Fibroblast of lung (primary cell): ENCODE data around the gene SIK3. TPM values are rescaled to one million over a fixed set of nuclear protein-coding genes. Genes with fewer than 3 reads are reported as not detected.

Experiments used
- DNase-seq, 2 donors: peaks; one replicate each; pipeline versions ENCODE4 v3.0.0 to v3.0.0-alpha.2; 2010; ENCODE audit warnings: low read depth in 2 of 2
- H2AFZ ChIP-seq: 2 replicates; pipeline ENCODE4 v1.5.1; 2012; ENCODE audit warnings: low read length, control low read depth, inconsistent platforms
- H3K27ac ChIP-seq: 2 replicates; pipeline ENCODE4 v1.5.1; 2011; ENCODE audit warnings: low read length, control low read depth; ENCODE audit not compliant: insufficient read depth
- H3K27me3 ChIP-seq: 2 replicates; pipeline ENCODE4 v1.5.1; 2011; ENCODE audit warnings: mild to moderate bottlenecking, low read length; ENCODE audit not compliant: control insufficient read depth, insufficient read depth
- H3K36me3 ChIP-seq: 2 replicates; pipeline ENCODE4 v1.5.1; 2011; ENCODE audit warnings: low read length; ENCODE audit not compliant: control insufficient read depth, insufficient read depth
- H3K4me1 ChIP-seq: 2 replicates; pipeline ENCODE4 v1.5.1; 2011; ENCODE audit warnings: low read length; ENCODE audit not compliant: control insufficient read depth, insufficient read depth; ENCODE audit errors: extremely low read depth
- H3K4me2 ChIP-seq: 2 replicates; pipeline ENCODE4 v1.5.1; 2011; ENCODE audit warnings: low read length, control low read depth; ENCODE audit not compliant: insufficient read depth; ENCODE audit errors: extremely low read depth
- H3K4me3 ChIP-seq, 4 experiments: fragments of 200-600 bp in 1 of 4; sonication (generic) in 1 of 4; replicated peaks in 1 of 4; 2 replicates each; pipeline ENCODE4 v1.5.1; 2011 to 2016; ENCODE audit warnings: low read length in 4 of 4, low read depth in 3 of 4, mild to moderate bottlenecking in 3 of 4, control low read depth in 2 of 4, inconsistent platforms in 1 of 4, mixed read lengths in 1 of 4; ENCODE audit not compliant: insufficient read depth in 1 of 4; ENCODE audit errors: control extremely low read depth in 1 of 4
- H3K79me2 ChIP-seq: 2 replicates; pipeline ENCODE4 v1.5.1; 2012; ENCODE audit warnings: mild to moderate bottlenecking, low read length, inconsistent platforms; ENCODE audit not compliant: control insufficient read depth, insufficient read depth
- H3K9ac ChIP-seq: 2 replicates; pipeline ENCODE4 v1.5.1; 2011; ENCODE audit warnings: mild to moderate bottlenecking, low read length, control low read depth; ENCODE audit not compliant: insufficient read depth
- H3K9me3 ChIP-seq: 2 replicates; pipeline ENCODE4 v1.5.1; 2012; ENCODE audit warnings: low read depth, low read length; ENCODE audit not compliant: control insufficient read depth, insufficient read depth
- H4K20me1 ChIP-seq: 2 replicates; pipeline ENCODE4 v1.5.1; 2011; ENCODE audit warnings: low read length; ENCODE audit not compliant: control insufficient read depth, insufficient read depth; ENCODE audit errors: extremely low read depth
- CTCF ChIP-seq, 2 donors: IDR thresholded peaks in 1 of 2; conservative IDR thresholded peaks in 1 of 2; 1 replicate in 1 of 2; 2 replicates in 1 of 2; pipeline ENCODE4 v1.5.1; 2011 to 2012; ENCODE audit warnings: low read length in 2 of 2, control low read depth in 1 of 2, inconsistent platforms in 1 of 2, low read depth in 1 of 2, mild to moderate bottlenecking in 1 of 2
- EZH2 ChIP-seq: IDR thresholded peaks from 2 replicates; pipeline ENCODE4 v1.5.1; 2012; ENCODE audit warnings: low read length, control low read depth, mild to moderate bottlenecking; ENCODE audit errors: missing control alignments
- polyA plus RNA-seq, 2 donors: library from polyadenylated mRNA; depleted of rRNA in 1 of 2; stranded (reverse) in 1 of 2; unstranded in 1 of 2; fragments of >200 nt; gene quantifications; 2 replicates each; pipeline ENCODE4 v1.2.1, GENCODE V29; 2011 to 2012; ENCODE audit warnings: missing spikeins in 1 of 2
- total RNA-seq: library from RNA; depleted of rRNA; stranded (reverse); fragments of >200 nt; gene quantifications from 2 replicates; pipeline ENCODE4 v1.2.1, GENCODE V29; 2014

SIK3 gene
- total and polyA plus RNA-seq, 2 donors (not counting 1 experiment from before 2014, with no cell fraction given), result 7.1 to 22.8 TPM

GRCh38 chr11:117068303-117068860, 29.8 kb downstream of the SIK3 start:
- Histone ChIP-seq H3K27ac (no peak overlapping the region), H3K4me3 (no peak overlapping the region), H3K79me2 (no peaks in the 10 kb centered on the region), H3K36me3 (no peaks in the 10 kb centered on the region), H3K4me1 (peaks cover 19% of the 10 kb centered on the region), H3K9me3 (no peaks in the 10 kb centered on the region), H2AFZ (no peak overlapping the region), H3K9ac (no peak overlapping the region), H3K4me2 (no peak overlapping the region), H3K27me3 (no peaks in the 10 kb centered on the region), H4K20me1 (peaks cover 4% of the 10 kb centered on the region)
- no peak for DNase-seq
- no peak for TF ChIP-seq EZH2
- TF ChIP-seq CTCF (conservative IDR thresholded peaks at IDR 0.05 in 1 of 2, IDR thresholded peaks at IDR 0.05 in 1 of 2; ENCODE audit: low read depth in 1 of 2, low read length in 2 of 2), result no peak

DNA sequence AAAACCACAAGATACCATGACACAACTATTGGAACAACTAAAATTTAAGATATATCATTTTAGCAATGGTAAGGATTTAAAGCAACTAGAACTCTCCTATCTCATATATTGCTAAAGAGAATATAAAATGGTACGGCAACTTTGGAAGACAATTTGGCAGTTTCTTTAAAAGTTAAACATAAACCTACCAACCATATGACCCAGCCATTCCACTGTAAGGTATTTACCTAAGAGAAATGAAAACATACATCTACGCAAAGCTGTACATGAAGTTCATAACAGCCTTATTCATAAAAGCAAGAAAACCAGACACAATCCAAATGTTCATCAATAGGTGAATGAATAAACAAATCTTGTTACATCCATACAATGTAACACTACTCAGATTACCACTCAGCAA, 31.3 kb downstream of the SIK3 start:
- no peaks in the 10 kb centered on the region for H4K20me1 ChIP-seq
- H3K79me2 ChIP-seq, result peaks cover 2% of the 10 kb centered on the region
- H3K4me2 ChIP-seq, result no peak overlapping the region

DNA sequence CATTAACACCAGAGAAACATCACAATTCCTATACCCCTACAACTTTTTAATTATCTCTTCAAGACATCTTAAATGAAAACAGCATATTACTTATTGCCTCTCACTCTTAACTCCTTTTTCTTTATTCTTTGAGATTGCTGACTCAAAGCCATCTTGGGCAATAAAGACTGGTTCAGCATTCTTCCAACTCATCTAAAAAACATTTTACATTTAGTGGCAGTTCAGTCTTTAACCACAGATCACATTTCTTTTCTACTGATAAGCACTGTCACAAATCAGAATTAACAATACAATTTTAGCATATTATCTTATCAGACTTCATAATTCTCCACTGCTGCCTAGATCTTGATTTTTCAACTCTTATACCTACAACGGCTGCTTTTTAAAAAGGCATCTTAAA, 34.0 kb downstream of the SIK3 start:
- Histone ChIP-seq H3K4me2 (no peak overlapping the region), H3K27me3 (no peaks in the 10 kb centered on the region), H3K9me3 (no peaks in the 10 kb centered on the region), H3K79me2 (peaks cover 8% of the 10 kb centered on the region), H3K9ac (no peak overlapping the region), H3K4me1 (peaks cover 3% of the 10 kb centered on the region), H3K4me3 (no peak overlapping the region), H4K20me1 (no peaks in the 10 kb centered on the region), H2AFZ (no peak overlapping the region), H3K27ac (no peak overlapping the region), H3K36me3 (no peaks in the 10 kb centered on the region)
- TF ChIP-seq CTCF (conservative IDR thresholded peaks at IDR 0.05 in 1 of 2, IDR thresholded peaks at IDR 0.05 in 1 of 2; ENCODE audit: low read depth in 1 of 2, low read length in 2 of 2), result no peak
- no peak for TF ChIP-seq EZH2
- DNase-seq, result peak; percentile 64 to 71

More for the DNA sequence above, 31.3 kb downstream of the SIK3 start:
- no peak for DNase-seq
- no peak overlapping the region for H3K9ac ChIP-seq
- no peaks in the 10 kb centered on the region for H3K27me3 ChIP-seq
- no peak overlapping the region for H3K4me3 ChIP-seq
- TF ChIP-seq CTCF (conservative IDR thresholded peaks at IDR 0.05 in 1 of 2, IDR thresholded peaks at IDR 0.05 in 1 of 2; ENCODE audit: low read depth in 1 of 2, low read length in 2 of 2), result no peak
- TF ChIP-seq EZH2, result no peak
- no peak overlapping the region for H3K27ac ChIP-seq
- peaks cover 13% of the 10 kb centered on the region for H3K4me1 ChIP-seq
- no peaks in the 10 kb centered on the region for H3K9me3 ChIP-seq
- H3K36me3 ChIP-seq, result no peaks in the 10 kb centered on the region
- H2AFZ ChIP-seq, result no peak overlapping the region
